ENCODE results near the gene SEMA6D.

- TF ChIP-seq CTCF (conservative IDR thresholded peaks at IDR 0.05 in 1 of 2, IDR thresholded peaks at IDR 0.05 in 1 of 2; ENCODE audit: low read depth in 1 of 2, low read length in 2 of 2): no peak
- no peak for TF ChIP-seq EZH2 (IDR thresholded peaks at IDR 0.05; ENCODE audit: low read length, missing control alignments)
Measured at GRCh38 chr15:47788685-47789084, 71.4 kb downstream of the SEMA6D start.
